Natural killer cell treated with Interleukin-12 subunit alpha and Interleukin-12 subunit beta and Interleukin-15 and Interleukin-18, amount 100 ng/mL, for 72 hours (primary cell): Measurements from ENCODE around the gene TAF4. TPM values are rescaled to one million over a fixed set of nuclear protein-coding genes. Genes with fewer than 3 reads are reported as not detected.
A peak's percentile ranks its signal among the peaks of the same experiment; 100 is the strongest.

Experiments
- ATAC-seq, 2 donors: fragments of 150-1000 bp; cut with Tn5 transposase in 1 of 2; sonication (Bioruptor Pico), chemical (Tn5 transposase) in 1 of 2; 2 replicates each; pipeline ENCODE4 v1.10.0; 2021
- DNase-seq: peaks from one replicate; pipeline ENCODE4 v3.0.0; 2022; ENCODE audit warnings: low spot score
- H3K27ac Mint-ChIP-seq, 2 donors: 1 replicate in 1 of 2; 2 replicates in 1 of 2; pipeline ENCODE4 v1.8.0; 2022; ENCODE audit warnings: mixed read lengths in 2 of 2, mild to moderate bottlenecking in 1 of 2, moderate library complexity in 1 of 2
- H3K27me3 Mint-ChIP-seq, 2 donors: 1 replicate in 1 of 2; 2 replicates in 1 of 2; pipeline ENCODE4 v1.8.0; 2022; ENCODE audit warnings: mixed read lengths in 2 of 2
- H3K36me3 Mint-ChIP-seq: one replicate; pipeline ENCODE4 v1.8.0; 2022; ENCODE audit warnings: mixed read lengths
- H3K4me1 Mint-ChIP-seq, 2 donors: 1 replicate in 1 of 2; 2 replicates in 1 of 2; pipeline ENCODE4 v1.8.0; 2022; ENCODE audit warnings: low read depth in 2 of 2, mixed read lengths in 2 of 2, mild to moderate bottlenecking in 1 of 2
- H3K4me3 Mint-ChIP-seq: one replicate; pipeline ENCODE4 v1.8.0; 2022; ENCODE audit warnings: mixed read lengths
- H3K9me3 Mint-ChIP-seq: 2 replicates; pipeline ENCODE4 v1.8.0; 2022; ENCODE audit warnings: mixed read lengths
- total RNA-seq, 2 donors: library from RNA; stranded (reverse); gene quantifications; one replicate each; pipeline ENCODE4 v1.2.3, GENCODE V29; 2022

Gene TAF4
- total RNA-seq, 2 donors from 2014 or later, result 22.2 to 53.6 TPM

GRCh38 chr20:62011403-62011790 lies 54.3 kb downstream of the TAF4 start:
- no peak overlapping the region for H3K27ac Mint-ChIP-seq
- H3K4me1 Mint-ChIP-seq, result peaks cover 12 to 24% of the 10 kb centered on the region in 2 donors
- no peaks in the 10 kb centered on the region for H3K27me3 Mint-ChIP-seq
- H3K9me3 Mint-ChIP-seq, result no peaks in the 10 kb centered on the region
- ATAC-seq (no peak), DNase-seq (no peak)
- H3K36me3 Mint-ChIP-seq, result peaks cover 6% of the 10 kb centered on the region
- no peak overlapping the region for H3K4me3 Mint-ChIP-seq

GRCh38 chr20:62010551-62011402 lies 54.9 kb downstream of the TAF4 start:
- Mint-ChIP-seq H3K4me1 (peaks cover 12 to 26% of the 10 kb centered on the region in 2 donors), H3K9me3 (no peaks in the 10 kb centered on the region), H3K27ac (no peak overlapping the region), H3K4me3 (no peak overlapping the region), H3K27me3 (no peaks in the 10 kb centered on the region), H3K36me3 (peaks cover 9% of the 10 kb centered on the region)
- peak in 1 of 2 donors; percentile 68 for ATAC-seq
- DNase-seq, result no peak

- Mint-ChIP-seq H3K27me3 (no peaks in the 10 kb centered on the region), H3K4me1 (peaks cover 12 to 24% of the 10 kb centered on the region in 2 donors), H3K27ac (no peak overlapping the region), H3K36me3 (peaks cover 12% of the 10 kb centered on the region), H3K9me3 (no peaks in the 10 kb centered on the region), H3K4me3 (no peak overlapping the region)
- no peak for ATAC-seq
- DNase-seq, result no peak
Measured at GRCh38 chr20:62009869-62010445, 55.7 kb downstream of the TAF4 start.

- DNase-seq (no peak), ATAC-seq (no peak)
- H3K27me3 Mint-ChIP-seq, result no peaks in the 10 kb centered on the region
- H3K4me3 Mint-ChIP-seq, result no peak overlapping the region
- H3K4me1 Mint-ChIP-seq, result peaks cover 12 to 24% of the 10 kb centered on the region in 2 donors
- no peaks in the 10 kb centered on the region for H3K9me3 Mint-ChIP-seq
- H3K27ac Mint-ChIP-seq, result no peak overlapping the region
- peaks cover 12% of the 10 kb centered on the region for H3K36me3 Mint-ChIP-seq
Measured at GRCh38 chr20:62009322-62009721, 56.4 kb downstream of the TAF4 start.

- H3K4me3 Mint-ChIP-seq, result no peak overlapping the region
- no peaks in the 10 kb centered on the region for H3K9me3 Mint-ChIP-seq
- peaks cover 12% of the 10 kb centered on the region for H3K36me3 Mint-ChIP-seq
- H3K27ac Mint-ChIP-seq, result no peak overlapping the region
- peaks cover 12 to 24% of the 10 kb centered on the region in 2 donors for H3K4me1 Mint-ChIP-seq
- ATAC-seq (no peak), DNase-seq (no peak)
- no peaks in the 10 kb centered on the region for H3K27me3 Mint-ChIP-seq
Measured at GRCh38 chr20:62008643-62009183, 57.0 kb downstream of the TAF4 start.

- Mint-ChIP-seq H3K36me3 (peaks cover 12% of the 10 kb centered on the region), H3K27me3 (no peaks in the 10 kb centered on the region), H3K27ac (no peak overlapping the region), H3K9me3 (no peaks in the 10 kb centered on the region), H3K4me1 (peaks cover 12 to 24% of the 10 kb centered on the region in 2 donors), H3K4me3 (no peak overlapping the region)
- DNase-seq (no peak), ATAC-seq (no peak)
Measured at GRCh38 chr20:62007127-62007647, 58.5 kb downstream of the TAF4 start.

GRCh38 chr20:62006482-62006881 lies 59.2 kb downstream of the TAF4 start:
- Mint-ChIP-seq H3K27me3 (no peaks in the 10 kb centered on the region), H3K9me3 (no peaks in the 10 kb centered on the region), H3K4me1 (peaks cover 12 to 24% of the 10 kb centered on the region in 2 donors), H3K4me3 (no peak overlapping the region), H3K27ac (no peak overlapping the region), H3K36me3 (peaks cover 12% of the 10 kb centered on the region)
- no peak for DNase-seq
- ATAC-seq, result no peak

- DNase-seq, result no peak
- no peak overlapping the region for H3K4me3 Mint-ChIP-seq
- peaks cover 12% of the 10 kb centered on the region for H3K36me3 Mint-ChIP-seq
- no peak for ATAC-seq
- peaks cover 7 to 18% of the 10 kb centered on the region in 2 donors for H3K4me1 Mint-ChIP-seq
- H3K9me3 Mint-ChIP-seq, result no peaks in the 10 kb centered on the region
- H3K27ac Mint-ChIP-seq, result no peak overlapping the region
- no peaks in the 10 kb centered on the region for H3K27me3 Mint-ChIP-seq
Measured at GRCh38 chr20:62004614-62005013, 61.1 kb downstream of the TAF4 start.

GRCh38 chr20:62003567-62004405 lies 61.9 kb downstream of the TAF4 start:
- H3K27ac Mint-ChIP-seq, result no peak overlapping the region
- H3K4me1 Mint-ChIP-seq, result peaks cover 7 to 21% of the 10 kb centered on the region in 2 donors
- ATAC-seq (no peak), DNase-seq (no peak)
- no peak overlapping the region for H3K4me3 Mint-ChIP-seq
- H3K27me3 Mint-ChIP-seq, result no peaks in the 10 kb centered on the region
- H3K9me3 Mint-ChIP-seq, result no peaks in the 10 kb centered on the region
- peaks cover 12% of the 10 kb centered on the region for H3K36me3 Mint-ChIP-seq

- Mint-ChIP-seq H3K4me1 (peaks cover 6 to 19% of the 10 kb centered on the region in 2 donors), H3K27ac (no peak overlapping the region), H3K9me3 (no peaks in the 10 kb centered on the region), H3K27me3 (no peaks in the 10 kb centered on the region), H3K4me3 (no peak overlapping the region), H3K36me3 (peaks cover 11% of the 10 kb centered on the region)
- no peak for DNase-seq
- ATAC-seq, result no peak
Measured at GRCh38 chr20:62002882-62003480, 62.7 kb downstream of the TAF4 start.

GRCh38 chr20:62001178-62001715 lies 64.4 kb downstream of the TAF4 start:
- Mint-ChIP-seq H3K4me1 (peaks cover 0 to 10% of the 10 kb centered on the region in 2 donors), H3K4me3 (no peak overlapping the region), H3K36me3 (peaks cover 16% of the 10 kb centered on the region), H3K27ac (no peak overlapping the region), H3K27me3 (no peaks in the 10 kb centered on the region), H3K9me3 (no peaks in the 10 kb centered on the region)
- ATAC-seq (peak in 1 of 2 donors; percentile 11), DNase-seq (no peak)

- H3K9me3 Mint-ChIP-seq, result no peaks in the 10 kb centered on the region
- ATAC-seq, result peak in 1 of 2 donors; percentile 40
- H3K4me3 Mint-ChIP-seq, result no peak overlapping the region
- no peaks in the 10 kb centered on the region for H3K27me3 Mint-ChIP-seq
- DNase-seq, result no peak
- H3K36me3 Mint-ChIP-seq, result peaks cover 33% of the 10 kb centered on the region
- peaks cover 0 to 11% of the 10 kb centered on the region in 2 donors for H3K4me1 Mint-ChIP-seq
- H3K27ac Mint-ChIP-seq, result no peak overlapping the region
Measured at GRCh38 chr20:61998343-61999121, 67.1 kb downstream of the TAF4 start.
